ENCODE measurements around the gene SCO1. TPM values are rescaled to one million over a fixed set of nuclear protein-coding genes. Genes with fewer than 3 reads are reported as not detected.

The SCO1 gene
- total and polyA plus RNA-seq, 2 donors from 2014 or later, result 27.0 to 34.9 TPM

DNA sequence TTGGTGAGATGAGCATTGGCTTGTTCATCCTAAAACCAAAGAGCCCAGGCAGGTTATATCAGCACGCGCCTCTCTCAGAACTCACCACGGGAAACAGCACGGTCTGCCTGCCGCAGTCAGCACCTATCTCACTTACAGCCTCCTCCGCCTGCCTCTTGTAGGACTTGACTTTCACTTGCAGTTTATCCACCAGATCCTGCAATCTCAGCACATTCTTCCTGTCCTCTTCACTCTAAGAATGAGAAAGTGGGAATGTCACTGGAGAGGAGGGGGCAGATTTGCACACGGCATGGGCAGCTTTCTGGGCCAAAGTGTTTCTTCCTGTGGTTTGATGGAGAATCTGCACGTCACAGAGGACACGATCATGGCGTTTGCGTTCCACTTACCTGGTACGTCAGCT lies 67.6 kb downstream of the SCO1 start:
- H3K9me3 ChIP-seq (ENCODE audit: control insufficient read depth in 2 of 3, insufficient read depth in 1 of 3, low read length in 3 of 3), result no peaks in the 10 kb centered on the region
- H3K9ac ChIP-seq (ENCODE audit: low read length in 3 of 3), result no peak overlapping the region
- intact Hi-C loops (cut with DNase I), result no loop called here
- no peak for DNase-seq
- no peaks in the 10 kb centered on the region for H3K27me3 ChIP-seq (ENCODE audit: control insufficient read depth, insufficient read depth, low read length)
- TF ChIP-seq, protein P1, sequence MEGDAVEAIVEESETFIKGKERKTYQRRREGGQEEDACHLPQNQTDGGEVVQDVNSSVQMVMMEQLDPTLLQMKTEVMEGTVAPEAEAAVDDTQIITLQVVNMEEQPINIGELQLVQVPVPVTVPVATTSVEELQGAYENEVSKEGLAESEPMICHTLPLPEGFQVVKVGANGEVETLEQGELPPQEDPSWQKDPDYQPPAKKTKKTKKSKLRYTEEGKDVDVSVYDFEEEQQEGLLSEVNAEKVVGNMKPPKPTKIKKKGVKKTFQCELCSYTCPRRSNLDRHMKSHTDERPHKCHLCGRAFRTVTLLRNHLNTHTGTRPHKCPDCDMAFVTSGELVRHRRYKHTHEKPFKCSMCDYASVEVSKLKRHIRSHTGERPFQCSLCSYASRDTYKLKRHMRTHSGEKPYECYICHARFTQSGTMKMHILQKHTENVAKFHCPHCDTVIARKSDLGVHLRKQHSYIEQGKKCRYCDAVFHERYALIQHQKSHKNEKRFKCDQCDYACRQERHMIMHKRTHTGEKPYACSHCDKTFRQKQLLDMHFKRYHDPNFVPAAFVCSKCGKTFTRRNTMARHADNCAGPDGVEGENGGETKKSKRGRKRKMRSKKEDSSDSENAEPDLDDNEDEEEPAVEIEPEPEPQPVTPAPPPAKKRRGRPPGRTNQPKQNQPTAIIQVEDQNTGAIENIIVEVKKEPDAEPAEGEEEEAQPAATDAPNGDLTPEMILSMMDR (IDR thresholded peaks at IDR 0.05; ENCODE audit: borderline replicate concordance, extremely low read depth, insufficient read depth), result no peak
- H3K4me1 ChIP-seq (ENCODE audit: control insufficient read depth in 2 of 3, insufficient read depth in 2 of 3, low read depth in 1 of 3, low read length in 3 of 3), result no peaks in the 10 kb centered on the region
- peaks cover 0 to 2% (median 0%) of the 10 kb centered on the region in 3 donors for H3K36me3 ChIP-seq (ENCODE audit: control insufficient read depth in 2 of 3, insufficient read depth in 3 of 3, low read length in 3 of 3)
- H3K27ac ChIP-seq (ENCODE audit: low read depth in 2 of 2, low read length in 2 of 2), result no peak overlapping the region
- no peak for FAIRE-seq
- no peak overlapping the region for H3K4me3 ChIP-seq (ENCODE audit: low read length in 3 of 3)

DNA sequence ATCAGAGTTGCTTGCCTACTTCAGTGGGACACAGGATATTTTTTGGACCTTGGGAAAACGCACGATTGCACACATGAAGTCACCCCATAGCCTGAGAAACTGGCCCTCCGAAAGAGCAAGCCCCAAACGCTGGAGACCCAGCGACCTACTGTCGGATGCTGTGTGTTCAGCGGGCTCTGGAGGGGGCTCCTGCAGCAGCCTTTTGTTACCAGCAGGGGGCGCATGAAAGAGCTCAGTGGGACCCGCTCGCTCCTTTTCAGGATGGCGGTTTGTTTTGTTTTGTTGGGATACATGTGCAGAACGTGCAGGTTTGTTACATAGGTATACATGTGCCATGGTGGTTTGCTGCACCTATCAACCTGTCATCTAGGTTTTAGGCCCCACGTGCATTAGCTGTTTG lies 68.6 kb downstream of the SCO1 start:
- no peak for FAIRE-seq
- intact Hi-C loops (cut with DNase I), result no loop called here

DNA sequence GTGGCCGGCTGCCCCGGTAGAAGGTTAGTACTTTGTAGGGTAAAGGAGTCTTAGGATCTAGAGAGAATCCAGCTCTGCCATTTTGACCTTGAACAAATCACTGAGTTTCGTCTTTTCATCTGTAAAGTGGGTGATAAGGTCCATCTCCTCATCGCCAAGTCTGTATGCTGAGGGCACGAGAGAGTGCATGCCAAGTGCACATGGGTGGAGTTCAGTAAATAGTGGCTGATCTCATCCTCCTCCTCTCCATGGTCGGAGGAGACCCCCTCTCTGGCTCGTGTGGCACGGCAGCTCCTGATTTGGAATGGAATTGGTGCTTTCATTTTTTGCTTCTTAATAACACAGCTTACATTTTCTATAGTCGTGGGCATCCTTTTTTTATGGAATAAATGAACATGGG lies 70.9 kb downstream of the SCO1 start:
- TF ChIP-seq, protein P1 (IDR thresholded peaks at IDR 0.05; ENCODE audit: borderline replicate concordance, extremely low read depth, insufficient read depth), result no peak

More for the DNA sequence above, 68.6 kb downstream of the SCO1 start:
- TF ChIP-seq, protein P1 (IDR thresholded peaks at IDR 0.05; ENCODE audit: borderline replicate concordance, extremely low read depth, insufficient read depth), result no peak
- Histone ChIP-seq H3K36me3 (ENCODE audit: control insufficient read depth in 2 of 3, insufficient read depth in 3 of 3, low read length in 3 of 3) (peaks cover 0 to 2% (median 0%) of the 10 kb centered on the region in 3 donors), H3K27me3 (ENCODE audit: control insufficient read depth, insufficient read depth, low read length) (no peaks in the 10 kb centered on the region), H3K27ac (ENCODE audit: low read depth in 2 of 2, low read length in 2 of 2) (no peak overlapping the region), H3K9me3 (ENCODE audit: control insufficient read depth in 2 of 3, insufficient read depth in 1 of 3, low read length in 3 of 3) (no peaks in the 10 kb centered on the region), H3K9ac (ENCODE audit: low read length in 3 of 3) (no peak overlapping the region), H3K4me1 (ENCODE audit: control insufficient read depth in 2 of 3, insufficient read depth in 2 of 3, low read depth in 1 of 3, low read length in 3 of 3) (no peaks in the 10 kb centered on the region), H3K4me3 (ENCODE audit: low read length in 3 of 3) (no peak overlapping the region)
- DNase-seq, result no peak

DNA sequence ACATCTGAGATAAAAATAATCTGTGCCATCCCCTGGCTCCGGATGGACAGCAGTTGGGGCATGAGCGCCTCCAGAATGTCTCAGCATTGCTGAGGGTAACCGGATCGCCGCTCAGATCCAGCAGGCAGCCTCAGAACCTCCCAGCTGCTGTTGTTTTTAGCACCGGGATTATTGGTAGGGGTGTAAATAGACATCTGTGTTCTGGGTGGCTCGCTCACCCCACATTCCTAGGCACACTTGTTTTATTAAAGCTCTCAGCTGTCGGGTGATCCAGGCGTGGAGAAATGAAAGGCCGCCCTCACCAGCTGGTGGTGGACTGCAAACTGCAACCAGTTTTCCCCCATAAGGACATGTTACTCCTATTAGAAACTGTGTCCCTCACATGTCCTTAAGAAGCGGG lies 72.4 kb downstream of the SCO1 start:
- DNase-seq, result no peak
- intact Hi-C loops (cut with DNase I), result no loop called here
- Histone ChIP-seq H3K36me3 (ENCODE audit: control insufficient read depth in 2 of 3, insufficient read depth in 3 of 3, low read length in 3 of 3) (no peaks in the 10 kb centered on the region), H3K4me3 (ENCODE audit: low read length in 3 of 3) (no peak overlapping the region), H3K27me3 (ENCODE audit: control insufficient read depth, insufficient read depth, low read length) (no peaks in the 10 kb centered on the region), H3K9ac (ENCODE audit: low read length in 3 of 3) (no peak overlapping the region), H3K27ac (ENCODE audit: low read depth in 2 of 2, low read length in 2 of 2) (no peak overlapping the region), H3K9me3 (ENCODE audit: control insufficient read depth in 2 of 3, insufficient read depth in 1 of 3, low read length in 3 of 3) (no peaks in the 10 kb centered on the region), H3K4me1 (ENCODE audit: control insufficient read depth in 2 of 3, insufficient read depth in 2 of 3, low read depth in 1 of 3, low read length in 3 of 3) (no peaks in the 10 kb centered on the region)
- TF ChIP-seq, protein P1 (IDR thresholded peaks at IDR 0.05; ENCODE audit: borderline replicate concordance, extremely low read depth, insufficient read depth), result no peak
- FAIRE-seq, result no peak

More for the DNA sequence above, 70.9 kb downstream of the SCO1 start:
- no peaks in the 10 kb centered on the region for H3K27me3 ChIP-seq (ENCODE audit: control insufficient read depth, insufficient read depth, low read length)
- no peak overlapping the region for H3K27ac ChIP-seq (ENCODE audit: low read depth in 2 of 2, low read length in 2 of 2)
- no peaks in the 10 kb centered on the region for H3K9me3 ChIP-seq (ENCODE audit: control insufficient read depth in 2 of 3, insufficient read depth in 1 of 3, low read length in 3 of 3)
- H3K36me3 ChIP-seq (ENCODE audit: control insufficient read depth in 2 of 3, insufficient read depth in 3 of 3, low read length in 3 of 3), result no peaks in the 10 kb centered on the region
- H3K9ac ChIP-seq (ENCODE audit: low read length in 3 of 3), result no peak overlapping the region
- H3K4me3 ChIP-seq (ENCODE audit: low read length in 3 of 3), result no peak overlapping the region
- no peak for FAIRE-seq
- H3K4me1 ChIP-seq (ENCODE audit: control insufficient read depth in 2 of 3, insufficient read depth in 2 of 3, low read depth in 1 of 3, low read length in 3 of 3), result no peaks in the 10 kb centered on the region
- DNase-seq, result no peak
- intact Hi-C loops (cut with DNase I), result no loop called here

Measured in kidney (tissue), 14 donors.